ENCODE measurements around the gene KHDC1. TPM values are rescaled to one million over a fixed set of nuclear protein-coding genes. Genes with fewer than 3 reads are reported as not detected.

KHDC1 gene
- polyA plus RNA-seq, 3 donors: 0.13 TPM; not detected in 2

DNA sequence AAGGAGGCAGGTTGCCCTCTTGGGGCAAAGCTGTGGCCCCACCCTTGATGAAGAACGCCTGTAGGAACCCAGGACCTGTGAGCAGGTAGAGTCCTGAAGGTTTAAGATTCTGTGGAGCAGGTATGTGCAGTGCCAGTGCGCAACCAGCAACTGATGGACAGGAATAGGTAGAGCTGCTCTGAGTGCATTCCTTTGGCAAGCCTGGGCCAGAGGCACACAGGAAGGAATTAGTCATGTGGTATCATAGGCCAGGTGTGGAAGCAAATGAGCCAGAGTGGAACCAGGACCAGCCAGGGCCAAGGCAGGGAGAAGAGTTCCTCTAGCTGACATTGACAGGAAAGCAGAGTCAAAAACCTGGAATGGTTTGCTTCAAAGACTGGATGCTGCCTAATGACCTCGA is 1.4 kb upstream of the KHDC1 start:
- WGBS (ENCODE audit: insufficient coverage): 100% methylated on average over 1 of the region's 3 CpGs
- Histone ChIP-seq H3K27me3 (ENCODE audit: control insufficient read depth in 2 of 2, insufficient read depth in 2 of 2, low read length in 2 of 2) (no peaks in the 10 kb centered on the region), H3K9ac (ENCODE audit: insufficient read depth, low read length, poor library complexity, severe bottlenecking) (no peak overlapping the region), H2AFZ (ENCODE audit: insufficient read depth, low read depth, low read length, poor library complexity, severe bottlenecking) (peak overlapping the region; percentile 87), H3K4me1 (ENCODE audit: control insufficient read depth in 1 of 2, insufficient read depth in 2 of 2, low read length in 2 of 2) (peaks cover 8 to 9% of the 10 kb centered on the region in 2 donors), H4K20me1 (ENCODE audit: insufficient read depth, low read length) (no peaks in the 10 kb centered on the region), H3K79me2 (ENCODE audit: insufficient read depth, low read length) (no peaks in the 10 kb centered on the region), H3K9me3 (replicated peaks in 1 of 2; ENCODE audit: control insufficient read depth in 1 of 2, insufficient read depth in 1 of 2, low read length in 2 of 2) (no peaks in the 10 kb centered on the region), H3K36me3 (replicated peaks in 1 of 2; ENCODE audit: control insufficient read depth in 1 of 2, insufficient read depth in 2 of 2, low read length in 2 of 2) (no peaks in the 10 kb centered on the region), H3K4me3 (replicated peaks in 1 of 3; ENCODE audit: low read depth in 2 of 3, low read length in 3 of 3) (no peak overlapping the region), H3K4me2 (replicated peaks; ENCODE audit: extremely low read depth, low read length, poor library complexity, severe bottlenecking) (no peak overlapping the region), H3K27ac (ENCODE audit: low read depth in 1 of 2, low read length in 2 of 2) (no peak overlapping the region)
- Mint-ChIP-seq H3K9me3 (peaks cover 0 to 5% (median 2%) of the 10 kb centered on the region in 7 donors), H3K4me3 (no peak overlapping the region), H3K4me1 (peaks cover 16% of the 10 kb centered on the region), H3K27ac (peak overlapping the region in 1 of 7 donors; percentile 3), H3K36me3 (peaks cover 6 to 7% of the 10 kb centered on the region in 2 donors), H3K27me3 (ENCODE audit: low read depth in 3 of 3) (peaks cover 0 to 3% (median 0%) of the 10 kb centered on the region in 3 donors)
- no peak for DNase-seq
- intact Hi-C loops (cut with micrococcal nuclease): no loop called here
- TF ChIP-seq, protein P1, sequence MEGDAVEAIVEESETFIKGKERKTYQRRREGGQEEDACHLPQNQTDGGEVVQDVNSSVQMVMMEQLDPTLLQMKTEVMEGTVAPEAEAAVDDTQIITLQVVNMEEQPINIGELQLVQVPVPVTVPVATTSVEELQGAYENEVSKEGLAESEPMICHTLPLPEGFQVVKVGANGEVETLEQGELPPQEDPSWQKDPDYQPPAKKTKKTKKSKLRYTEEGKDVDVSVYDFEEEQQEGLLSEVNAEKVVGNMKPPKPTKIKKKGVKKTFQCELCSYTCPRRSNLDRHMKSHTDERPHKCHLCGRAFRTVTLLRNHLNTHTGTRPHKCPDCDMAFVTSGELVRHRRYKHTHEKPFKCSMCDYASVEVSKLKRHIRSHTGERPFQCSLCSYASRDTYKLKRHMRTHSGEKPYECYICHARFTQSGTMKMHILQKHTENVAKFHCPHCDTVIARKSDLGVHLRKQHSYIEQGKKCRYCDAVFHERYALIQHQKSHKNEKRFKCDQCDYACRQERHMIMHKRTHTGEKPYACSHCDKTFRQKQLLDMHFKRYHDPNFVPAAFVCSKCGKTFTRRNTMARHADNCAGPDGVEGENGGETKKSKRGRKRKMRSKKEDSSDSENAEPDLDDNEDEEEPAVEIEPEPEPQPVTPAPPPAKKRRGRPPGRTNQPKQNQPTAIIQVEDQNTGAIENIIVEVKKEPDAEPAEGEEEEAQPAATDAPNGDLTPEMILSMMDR (IDR thresholded peaks at IDR 0.05): no peak

DNA sequence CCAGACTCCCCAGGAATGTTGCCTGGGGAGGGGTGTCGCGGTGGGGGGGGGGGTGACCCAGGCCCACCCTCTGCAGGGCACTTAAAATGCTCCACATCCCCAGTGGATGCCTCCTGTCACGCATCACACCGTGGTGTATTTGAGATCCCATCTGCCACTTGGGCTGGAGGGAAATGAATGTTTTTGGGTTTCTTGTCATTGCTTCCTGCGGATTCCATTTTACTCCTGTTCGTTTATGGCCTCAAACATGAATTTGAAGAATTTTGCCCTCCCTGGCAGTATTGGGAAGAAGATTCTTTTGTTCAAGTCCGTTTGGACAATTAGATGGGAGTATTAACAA is 544 bp upstream of the KHDC1 start:
- H3K36me3 ChIP-seq (replicated peaks in 1 of 2; ENCODE audit: control insufficient read depth in 1 of 2, insufficient read depth in 2 of 2, low read length in 2 of 2): no peaks in the 10 kb centered on the region
- 42% methylated on average over 3 of the region's 7 CpGs for WGBS (ENCODE audit: insufficient coverage)
- no peak overlapping the region for H3K27ac Mint-ChIP-seq
- peak overlapping the region; percentile 79 for H3K4me2 ChIP-seq (replicated peaks; ENCODE audit: extremely low read depth, low read length, poor library complexity, severe bottlenecking)
- H3K27me3 Mint-ChIP-seq (ENCODE audit: low read depth in 3 of 3): peaks cover 0 to 3% (median 0%) of the 10 kb centered on the region in 3 donors
- no peak for DNase-seq
- H3K4me3 ChIP-seq (replicated peaks in 1 of 3; ENCODE audit: low read depth in 2 of 3, low read length in 3 of 3): peak overlapping the region; percentile 57 to 96 (median 79)
- peaks cover 5 to 6% of the 10 kb centered on the region in 2 donors for H3K36me3 Mint-ChIP-seq
- peak overlapping the region; percentile 66 to 88 for H3K4me3 Mint-ChIP-seq
- peaks cover 8 to 9% of the 10 kb centered on the region in 2 donors for H3K4me1 ChIP-seq (ENCODE audit: control insufficient read depth in 1 of 2, insufficient read depth in 2 of 2, low read length in 2 of 2)
- no peaks in the 10 kb centered on the region for H3K9me3 ChIP-seq (replicated peaks in 1 of 2; ENCODE audit: control insufficient read depth in 1 of 2, insufficient read depth in 1 of 2, low read length in 2 of 2)
- TF ChIP-seq, protein P1 (IDR thresholded peaks at IDR 0.05): no peak
- H2AFZ ChIP-seq (ENCODE audit: insufficient read depth, low read depth, low read length, poor library complexity, severe bottlenecking): peak overlapping the region; percentile 87
- peaks cover 16% of the 10 kb centered on the region for H3K4me1 Mint-ChIP-seq
- H4K20me1 ChIP-seq (ENCODE audit: insufficient read depth, low read length): no peaks in the 10 kb centered on the region
- peak overlapping the region; percentile 72 for H3K9ac ChIP-seq (ENCODE audit: insufficient read depth, low read length, poor library complexity, severe bottlenecking)
- H3K27me3 ChIP-seq (ENCODE audit: control insufficient read depth in 2 of 2, insufficient read depth in 2 of 2, low read length in 2 of 2): no peaks in the 10 kb centered on the region
- H3K27ac ChIP-seq (ENCODE audit: low read depth in 1 of 2, low read length in 2 of 2): peak overlapping the region in 1 of 2 donors; percentile 14
- no peaks in the 10 kb centered on the region for H3K79me2 ChIP-seq (ENCODE audit: insufficient read depth, low read length)
- H3K9me3 Mint-ChIP-seq: peaks cover 0 to 3% (median 0%) of the 10 kb centered on the region in 7 donors
- intact Hi-C loops (cut with micrococcal nuclease): no loop called here
